Smooth muscle cell (in vitro differentiated cells): ENCODE results near the gene SHKBP1. TPM values are rescaled to one million over a fixed set of nuclear protein-coding genes. Genes with fewer than 3 reads are reported as not detected.
A peak's percentile ranks its signal among the peaks of the same experiment; 100 is the strongest.

ENCODE experiments used
- DNase-seq: peaks from one replicate; lab custom pipeline; 2025; ENCODE audit not compliant: unreplicated experiment; lab: John Stamatoyannopoulos, UW
- H2AFZ ChIP-seq: fragments of 200-600 bp; sonication (generic); 2 replicates; pipeline ENCODE4 v1.6.0; 2016; ENCODE audit warnings: antibody characterized with exemption, low read depth, mild to moderate bottlenecking
- H3F3A ChIP-seq: fragments of 200-600 bp; sonication (generic); 2 replicates; pipeline ENCODE4 v1.6.0; 2017; ENCODE audit warnings: antibody characterized with exemption, low read depth
- H3K27ac ChIP-seq: fragments of 200-600 bp; sonication (generic); 2 replicates; pipeline ENCODE4 v1.5.1; 2016; ENCODE audit warnings: low read depth, mild to moderate bottlenecking
- H3K27me3 ChIP-seq: fragments of 200-600 bp; sonication (generic); 2 replicates; pipeline ENCODE4 v1.6.1; 2016; ENCODE audit warnings: low read depth, mild to moderate bottlenecking
- H3K36me3 ChIP-seq: fragments of 200-600 bp; sonication (generic); 2 replicates; pipeline ENCODE4 v1.5.1; 2016; ENCODE audit warnings: low read depth
- H3K4me1 ChIP-seq: fragments of 200-600 bp; sonication (generic); 2 replicates; pipeline ENCODE4 v1.5.1; 2016; ENCODE audit warnings: low read depth
- H3K4me2 ChIP-seq: fragments of 200-600 bp; sonication (generic); 2 replicates; pipeline ENCODE4 v1.6.0; 2016; ENCODE audit warnings: mild to moderate bottlenecking
- H3K4me3 ChIP-seq: fragments of 200-600 bp; sonication (generic); 2 replicates; pipeline ENCODE4 v1.5.1; 2016; ENCODE audit warnings: mild to moderate bottlenecking
- H3K79me2 ChIP-seq: fragments of 200-600 bp; sonication (generic); 2 replicates; pipeline ENCODE4 v1.6.0; 2016; ENCODE audit warnings: low read depth, mild to moderate bottlenecking
- H3K9ac ChIP-seq: fragments of 200-600 bp; sonication (generic); 2 replicates; pipeline ENCODE4 v1.6.0; 2016; ENCODE audit warnings: low read depth
- H3K9me3 ChIP-seq: fragments of 200-600 bp; sonication (generic); replicated peaks from 2 replicates; pipeline ENCODE4 v1.5.1; 2016; ENCODE audit warnings: low read depth
- H4K20me1 ChIP-seq: fragments of 200-600 bp; sonication (generic); 2 replicates; pipeline ENCODE4 v1.6.0; 2016; ENCODE audit warnings: low read depth
- CTCF ChIP-seq: fragments of 200-600 bp; sonication (generic); IDR thresholded peaks from 2 replicates; pipeline ENCODE4 v1.5.1; 2017; ENCODE audit warnings: borderline replicate concordance, mild to moderate bottlenecking, antibody characterized with exemption; ENCODE audit not compliant: insufficient read depth, poor library complexity, severe bottlenecking
- WGBS: methylation state at CpG from one replicate; pipeline ENCODE4 v1.1.7; 2016; ENCODE audit warnings: low lambda C conversion rate; 5-methylcytosine and 5-hydroxymethylcytosine counted together
- polyA plus RNA-seq: library from polyadenylated mRNA; unstranded; fragments of >200 nt; fragmentation: Nextera tagmentation; extraction: Ambion mirVana; gene quantifications from 2 replicates; pipeline ENCODE4 v1.2.1, GENCODE V29; 2016
- total RNA-seq: library from RNA; depleted of rRNA; stranded (reverse); fragments of >200 nt; gene quantifications from 2 replicates; pipeline ENCODE4 v1.2.3, GENCODE V29; 2014

SHKBP1 gene
- total and polyA plus RNA-seq, 2 experiments from 2014 or later, result 40.9 to 90.8 TPM

GRCh38 chr19:40598121-40598917, 21.6 kb downstream of the SHKBP1 start:
- Histone ChIP-seq H3K9ac (no peak overlapping the region), H3K4me3 (peak overlapping the region; percentile 47), H3K27ac (peak overlapping the region; percentile 13), H3K79me2 (no peaks in the 10 kb centered on the region), H3K36me3 (no peaks in the 10 kb centered on the region), H4K20me1 (peaks cover 4% of the 10 kb centered on the region), H3K4me2 (peak overlapping the region; percentile 89), H3K4me1 (peaks cover 33% of the 10 kb centered on the region), H3F3A (peaks cover 13% of the 10 kb centered on the region), H3K27me3 (peaks cover 3% of the 10 kb centered on the region), H2AFZ (no peak overlapping the region), H3K9me3 (no peaks in the 10 kb centered on the region)
- TF ChIP-seq CTCF, result peak; percentile 96
- 3% methylated on average over 26 of the region's 46 CpGs for WGBS
- DNase-seq, result peak; percentile 85

- Histone ChIP-seq H3K4me3 (peak overlapping the region; percentile 21), H4K20me1 (peaks cover 4% of the 10 kb centered on the region), H3K27me3 (peaks cover 3% of the 10 kb centered on the region), H3K27ac (no peak overlapping the region), H3K4me1 (peaks cover 33% of the 10 kb centered on the region), H3K79me2 (no peaks in the 10 kb centered on the region), H3K9ac (no peak overlapping the region), H3F3A (peaks cover 13% of the 10 kb centered on the region), H2AFZ (no peak overlapping the region), H3K9me3 (no peaks in the 10 kb centered on the region), H3K4me2 (no peak overlapping the region), H3K36me3 (no peaks in the 10 kb centered on the region)
- no peak for DNase-seq
- 28% methylated on average over 14 of the region's 15 CpGs for WGBS
- no peak for TF ChIP-seq CTCF
Observed at GRCh38 chr19:40598918-40599307, 22.2 kb downstream of the SHKBP1 start.

GRCh38 chr19:40599331-40599901, 22.7 kb downstream of the SHKBP1 start:
- no peak for TF ChIP-seq CTCF
- H3K27ac ChIP-seq, result no peak overlapping the region
- H3K4me2 ChIP-seq, result peak overlapping the region; percentile 94
- no peak overlapping the region for H3K9ac ChIP-seq
- peak overlapping the region; percentile 26 for H3K4me3 ChIP-seq
- peaks cover 33% of the 10 kb centered on the region for H3K4me1 ChIP-seq
- H3K79me2 ChIP-seq, result no peaks in the 10 kb centered on the region
- peaks cover 16% of the 10 kb centered on the region for H3F3A ChIP-seq
- peaks cover 3% of the 10 kb centered on the region for H3K27me3 ChIP-seq
- H3K9me3 ChIP-seq, result no peaks in the 10 kb centered on the region
- WGBS, result 25% methylated on average over 6 of the region's 9 CpGs
- H4K20me1 ChIP-seq, result peaks cover 4% of the 10 kb centered on the region
- H2AFZ ChIP-seq, result no peak overlapping the region
- H3K36me3 ChIP-seq, result no peaks in the 10 kb centered on the region
- no peak for DNase-seq
